OCI-LY1 (cell line): ENCODE results near the gene TRABD2B.

ENCODE experiments used
- CTCF ChIP-seq: fragments of 200-600 bp; sonication (generic), shearing (Covaris generic); IDR thresholded peaks from 2 replicates; pipeline ENCODE4 v1.5.1; 2017; ENCODE audit warnings: mild to moderate bottlenecking, antibody characterized with exemption, low read length, moderate library complexity, mixed read lengths
- EZH2 ChIP-seq: fragments of 200-600 bp; sonication (generic), shearing (Covaris generic); IDR thresholded peaks from 2 replicates; pipeline ENCODE4 v1.8.0; 2017; ENCODE audit warnings: borderline replicate concordance, mixed run types, mild to moderate bottlenecking, antibody characterized with exemption, low read length, moderate library complexity, mixed read lengths

- TF ChIP-seq CTCF, result no peak
- TF ChIP-seq EZH2, result no peak
Measured at GRCh38 chr1:47711184-47711847, 285.9 kb downstream of the TRABD2B start.
